DND-41 (cell line): ENCODE measurements around the gene BAIAP2L2.

Source experiments
- EZH2 ChIP-seq: IDR thresholded peaks from 3 replicates; pipeline ENCODE4 v1.6.1; 2012; ENCODE audit warnings: borderline replicate concordance, low read depth, mild to moderate bottlenecking, moderate library complexity, low read length, inconsistent platforms; ENCODE audit not compliant: severe bottlenecking
- TF ChIP-seq, protein P1 (sequence below): IDR thresholded peaks from 2 replicates; pipeline ENCODE4 v1.5.1; 2012; ENCODE audit warnings: borderline replicate concordance, low read length, moderate library complexity, mild to moderate bottlenecking; ENCODE audit not compliant: poor library complexity, severe bottlenecking; ENCODE audit errors: extremely low read depth

DNA sequence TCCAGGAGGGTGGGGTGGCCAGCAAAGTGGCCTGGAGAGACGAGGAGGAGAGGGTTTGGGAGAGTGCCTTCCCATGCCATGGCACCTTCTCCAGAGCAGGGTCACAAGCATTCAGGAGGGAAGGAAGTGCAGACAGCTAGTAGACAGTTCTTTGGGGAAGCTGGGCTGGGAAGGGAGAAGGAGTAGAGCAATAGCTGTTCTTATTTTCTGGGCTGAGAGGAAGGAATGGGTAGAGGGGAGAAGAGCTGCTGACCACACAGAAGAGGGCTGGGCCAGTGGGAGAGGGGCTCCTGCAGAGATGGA is 68.0 kb downstream of the BAIAP2L2 start:
- TF ChIP-seq EZH2: no peak
- TF ChIP-seq, protein P1, sequence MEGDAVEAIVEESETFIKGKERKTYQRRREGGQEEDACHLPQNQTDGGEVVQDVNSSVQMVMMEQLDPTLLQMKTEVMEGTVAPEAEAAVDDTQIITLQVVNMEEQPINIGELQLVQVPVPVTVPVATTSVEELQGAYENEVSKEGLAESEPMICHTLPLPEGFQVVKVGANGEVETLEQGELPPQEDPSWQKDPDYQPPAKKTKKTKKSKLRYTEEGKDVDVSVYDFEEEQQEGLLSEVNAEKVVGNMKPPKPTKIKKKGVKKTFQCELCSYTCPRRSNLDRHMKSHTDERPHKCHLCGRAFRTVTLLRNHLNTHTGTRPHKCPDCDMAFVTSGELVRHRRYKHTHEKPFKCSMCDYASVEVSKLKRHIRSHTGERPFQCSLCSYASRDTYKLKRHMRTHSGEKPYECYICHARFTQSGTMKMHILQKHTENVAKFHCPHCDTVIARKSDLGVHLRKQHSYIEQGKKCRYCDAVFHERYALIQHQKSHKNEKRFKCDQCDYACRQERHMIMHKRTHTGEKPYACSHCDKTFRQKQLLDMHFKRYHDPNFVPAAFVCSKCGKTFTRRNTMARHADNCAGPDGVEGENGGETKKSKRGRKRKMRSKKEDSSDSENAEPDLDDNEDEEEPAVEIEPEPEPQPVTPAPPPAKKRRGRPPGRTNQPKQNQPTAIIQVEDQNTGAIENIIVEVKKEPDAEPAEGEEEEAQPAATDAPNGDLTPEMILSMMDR: no peak
